Loucy (cell line): ENCODE measurements around the gene LARP1B.
"Not testable (repeated sequence)": the region's sequence is repeated elsewhere in the genome, so short reads cannot be mapped to it uniquely, and the experiment has no call there.

Experiments used
- CTCF ChIP-seq: fragments of 200-600 bp; sonication (generic); conservative IDR thresholded peaks from 2 replicates; pipeline ENCODE4 v1.5.1; 2014; ENCODE audit warnings: mild to moderate bottlenecking, antibody characterized with exemption, low read length
- EZH2phosphoT487 ChIP-seq: fragments of 200-600 bp; IDR thresholded peaks from 2 replicates; pipeline ENCODE4 v1.6.1; 2018; ENCODE audit warnings: antibody characterized with exemption, mild to moderate bottlenecking, moderate library complexity, borderline replicate concordance

GRCh38 chr4:128066453-128066820 lies 5.3 kb downstream of the LARP1B start:
- TF ChIP-seq CTCF, EZH2phosphoT487: not testable (repeated sequence)
